ENCODE data around the gene STK32B.

DNA sequence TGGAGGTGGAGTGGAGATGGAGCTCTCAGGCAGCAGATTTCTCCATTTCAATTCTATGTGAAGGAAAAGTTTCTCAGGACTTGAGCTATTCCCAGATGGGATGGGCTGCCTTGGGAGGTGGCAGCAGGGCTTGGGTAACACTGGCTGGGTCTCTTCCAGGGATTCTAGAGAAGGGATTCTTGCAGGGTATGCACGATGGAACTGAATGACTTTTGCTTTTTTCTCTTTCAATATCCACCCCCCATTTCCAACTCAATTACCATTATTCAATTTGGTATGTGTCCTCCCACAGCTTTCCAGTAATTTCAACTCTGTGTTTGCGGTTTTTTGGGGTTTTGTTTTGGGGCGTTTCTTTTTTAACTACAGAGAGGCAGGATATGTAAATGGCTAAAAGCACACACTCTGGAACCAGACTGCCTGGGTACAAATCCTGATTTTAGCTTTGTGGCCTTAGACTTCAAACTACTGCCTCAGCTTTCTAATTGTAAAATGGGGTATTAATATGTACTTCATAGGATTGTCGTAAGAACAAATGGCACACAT lies 428.3 kb downstream of the STK32B start:
- no peak for TF ChIP-seq POLR2A (IDR thresholded peaks at IDR 0.05)
- TF ChIP-seq, protein P1, sequence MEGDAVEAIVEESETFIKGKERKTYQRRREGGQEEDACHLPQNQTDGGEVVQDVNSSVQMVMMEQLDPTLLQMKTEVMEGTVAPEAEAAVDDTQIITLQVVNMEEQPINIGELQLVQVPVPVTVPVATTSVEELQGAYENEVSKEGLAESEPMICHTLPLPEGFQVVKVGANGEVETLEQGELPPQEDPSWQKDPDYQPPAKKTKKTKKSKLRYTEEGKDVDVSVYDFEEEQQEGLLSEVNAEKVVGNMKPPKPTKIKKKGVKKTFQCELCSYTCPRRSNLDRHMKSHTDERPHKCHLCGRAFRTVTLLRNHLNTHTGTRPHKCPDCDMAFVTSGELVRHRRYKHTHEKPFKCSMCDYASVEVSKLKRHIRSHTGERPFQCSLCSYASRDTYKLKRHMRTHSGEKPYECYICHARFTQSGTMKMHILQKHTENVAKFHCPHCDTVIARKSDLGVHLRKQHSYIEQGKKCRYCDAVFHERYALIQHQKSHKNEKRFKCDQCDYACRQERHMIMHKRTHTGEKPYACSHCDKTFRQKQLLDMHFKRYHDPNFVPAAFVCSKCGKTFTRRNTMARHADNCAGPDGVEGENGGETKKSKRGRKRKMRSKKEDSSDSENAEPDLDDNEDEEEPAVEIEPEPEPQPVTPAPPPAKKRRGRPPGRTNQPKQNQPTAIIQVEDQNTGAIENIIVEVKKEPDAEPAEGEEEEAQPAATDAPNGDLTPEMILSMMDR (IDR thresholded peaks at IDR 0.05) = no peak

Measured in heart left ventricle (tissue), 13 donors.